Prostate gland (tissue), 2 donors: ENCODE measurements around the gene MYO18B. TPM values are rescaled to one million over a fixed set of nuclear protein-coding genes. Genes with fewer than 3 reads are reported as not detected.

Source experiments
- DNase-seq: peaks from one replicate; pipeline ENCODE4 v3.0.0-alpha.2; 2019; ENCODE audit warnings: low spot score
- H3K27ac ChIP-seq, 2 donors: fragments of 200-600 bp; sonication (generic); 2 replicates each; pipeline ENCODE4 v1.5.1; 2017 to 2019
- H3K27me3 ChIP-seq: fragments of 200-600 bp; sonication (generic); replicated peaks from 2 replicates; pipeline ENCODE4 v1.5.1; 2019; ENCODE audit not compliant: insufficient read depth
- H3K36me3 ChIP-seq, 2 donors: fragments of 200-600 bp; sonication (generic); 1 replicate in 1 of 2; 2 replicates in 1 of 2; pipeline versions ENCODE4 v1.5.1 to v1.8.1; 2017 to 2019
- H3K4me1 ChIP-seq: fragments of 200-600 bp; sonication (generic); replicated peaks from 2 replicates; pipeline ENCODE4 v1.5.1; 2019
- H3K4me3 ChIP-seq, 2 donors: fragments of 200-600 bp; sonication (generic); 2 replicates each; pipeline ENCODE4 v1.5.1; 2017 to 2019
- H3K9me3 ChIP-seq: fragments of 200-600 bp; sonication (generic); 2 replicates; pipeline ENCODE4 v1.5.1; 2017
- POLR2A ChIP-seq: fragments of 450-650 bp; IDR thresholded peaks from one replicate; pipeline ENCODE4 v1.6.1; 2016; ENCODE audit warnings: antibody characterized with exemption, mild to moderate bottlenecking
- POLR2AphosphoS5 ChIP-seq: sonication (generic); formaldehyde crosslinking; IDR thresholded peaks from one replicate; pipeline ENCODE4 v1.6.1; 2017; ENCODE audit warnings: antibody characterized with exemption
- WGBS: methylation state at CpG from one replicate; pipeline ENCODE4 v1.1.5; 2018; 5-methylcytosine and 5-hydroxymethylcytosine counted together
- intact Hi-C: fragments of 100-400 bp; cut with DNase I; formaldehyde crosslinking; loops from one replicate; pipeline ENCODE4 v1.14.2; 2022
- total RNA-seq, 2 donors: library from RNA; depleted of rRNA; stranded (reverse); fragments of >200 nt; gene quantifications; one replicate each; pipeline ENCODE4 v1.1.0, GENCODE V29; 2016
- TF ChIP-seq, protein P1 (sequence below), 4 experiments: fragments of 200-600 bp in 2 of 4; fragments of 450-650 bp in 2 of 4; sonication (generic) in 2 of 4; IDR thresholded peaks; 1 replicate in 3 of 4; 2 replicates in 1 of 4; pipeline ENCODE4 v1.5.1; 2016 to 2019; ENCODE audit warnings: antibody characterized with exemption in 4 of 4, mild to moderate bottlenecking in 2 of 4, moderate library complexity in 2 of 4

The MYO18B gene
- total RNA-seq, 2 donors from 2014 or later: 3.1 to 7.1 TPM

DNA sequence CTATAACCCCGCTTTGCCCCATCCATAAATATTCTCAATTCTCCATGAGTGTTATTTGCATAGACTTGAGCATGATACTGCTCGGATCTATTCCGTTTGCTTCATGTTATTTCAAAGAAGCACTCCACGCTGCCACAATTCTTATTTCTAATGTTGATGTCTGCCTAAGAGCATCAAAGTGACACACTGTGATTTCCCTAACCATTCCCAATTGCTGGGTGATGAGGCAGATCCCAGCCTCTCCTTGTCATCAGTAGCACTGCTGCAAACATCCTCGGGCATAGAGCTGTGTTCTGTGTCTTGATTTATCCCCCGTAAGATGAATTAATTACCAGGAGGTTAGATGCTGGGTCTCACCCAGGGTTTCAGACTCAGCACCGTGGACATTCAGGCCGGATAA, 249.0 kb downstream of the MYO18B start:
- 75% methylated on average over 8 of the region's 8 CpGs for WGBS
- Histone ChIP-seq H3K4me1 (no peaks in the 10 kb centered on the region), H3K36me3 (no peaks in the 10 kb centered on the region), H3K9me3 (no peaks in the 10 kb centered on the region), H3K27me3 (peaks cover 2% of the 10 kb centered on the region), H3K4me3 (no peak overlapping the region), H3K27ac (no peak overlapping the region)
- intact Hi-C loops: no loop called here
- no peak for TF ChIP-seq POLR2AphosphoS5
- no peak for TF ChIP-seq POLR2A
- TF ChIP-seq, protein P1, sequence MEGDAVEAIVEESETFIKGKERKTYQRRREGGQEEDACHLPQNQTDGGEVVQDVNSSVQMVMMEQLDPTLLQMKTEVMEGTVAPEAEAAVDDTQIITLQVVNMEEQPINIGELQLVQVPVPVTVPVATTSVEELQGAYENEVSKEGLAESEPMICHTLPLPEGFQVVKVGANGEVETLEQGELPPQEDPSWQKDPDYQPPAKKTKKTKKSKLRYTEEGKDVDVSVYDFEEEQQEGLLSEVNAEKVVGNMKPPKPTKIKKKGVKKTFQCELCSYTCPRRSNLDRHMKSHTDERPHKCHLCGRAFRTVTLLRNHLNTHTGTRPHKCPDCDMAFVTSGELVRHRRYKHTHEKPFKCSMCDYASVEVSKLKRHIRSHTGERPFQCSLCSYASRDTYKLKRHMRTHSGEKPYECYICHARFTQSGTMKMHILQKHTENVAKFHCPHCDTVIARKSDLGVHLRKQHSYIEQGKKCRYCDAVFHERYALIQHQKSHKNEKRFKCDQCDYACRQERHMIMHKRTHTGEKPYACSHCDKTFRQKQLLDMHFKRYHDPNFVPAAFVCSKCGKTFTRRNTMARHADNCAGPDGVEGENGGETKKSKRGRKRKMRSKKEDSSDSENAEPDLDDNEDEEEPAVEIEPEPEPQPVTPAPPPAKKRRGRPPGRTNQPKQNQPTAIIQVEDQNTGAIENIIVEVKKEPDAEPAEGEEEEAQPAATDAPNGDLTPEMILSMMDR (IDR thresholded peaks at IDR 0.05): no peak
- DNase-seq: no peak

DNA sequence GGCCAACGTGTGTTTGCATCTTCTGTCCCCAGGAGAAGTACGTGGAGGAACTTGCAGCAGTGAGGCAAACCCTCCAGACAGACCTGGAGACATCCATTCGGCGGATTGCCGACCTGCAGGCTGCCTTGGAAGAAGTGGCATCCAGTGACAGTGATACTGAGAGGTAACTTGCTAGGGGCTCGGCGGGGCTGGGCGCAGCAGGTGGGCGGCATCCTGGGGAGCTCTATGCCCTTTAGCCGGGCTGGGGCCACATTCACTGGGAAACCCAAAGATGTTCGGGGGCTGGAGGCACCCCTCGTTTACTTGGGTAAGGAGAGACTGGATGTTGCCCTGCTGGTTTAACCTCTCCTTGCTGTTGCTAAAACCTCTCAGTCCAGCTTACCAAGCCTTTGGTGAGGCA, 250.3 kb downstream of the MYO18B start:
- no peak for DNase-seq
- H3K27ac ChIP-seq: no peak overlapping the region
- WGBS: 93% methylated on average over 11 of the region's 12 CpGs
- H3K36me3 ChIP-seq: no peaks in the 10 kb centered on the region
- H3K27me3 ChIP-seq: peaks cover 2% of the 10 kb centered on the region
- H3K9me3 ChIP-seq: no peaks in the 10 kb centered on the region
- no peak for TF ChIP-seq POLR2AphosphoS5
- no peak for TF ChIP-seq POLR2A
- TF ChIP-seq, protein P1 (IDR thresholded peaks at IDR 0.05): no peak
- no peak overlapping the region for H3K4me3 ChIP-seq
- H3K4me1 ChIP-seq: no peaks in the 10 kb centered on the region
- intact Hi-C loops: no loop called here

DNA sequence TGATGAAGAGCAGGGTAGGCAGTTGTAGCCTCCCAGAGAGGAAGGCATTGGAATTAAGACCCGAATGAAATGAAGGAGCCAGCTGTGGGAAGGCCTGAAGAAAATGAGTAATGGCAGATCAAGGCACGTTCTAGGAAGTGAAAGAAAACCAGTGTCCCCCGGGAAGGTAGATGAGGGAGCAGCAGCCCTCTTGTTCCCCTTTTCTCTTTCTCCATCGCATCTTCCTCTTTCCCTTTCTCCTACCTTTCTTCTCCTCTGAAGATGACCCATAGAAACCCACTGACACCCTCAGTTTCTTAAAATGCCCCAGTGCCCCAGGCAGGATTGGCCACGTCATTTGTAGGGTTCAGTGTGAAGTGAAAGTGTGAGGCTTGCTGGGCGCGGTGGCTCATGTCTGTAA, 254.7 kb downstream of the MYO18B start:
- H3K4me1 ChIP-seq: no peaks in the 10 kb centered on the region
- TF ChIP-seq POLR2A (no peak), POLR2AphosphoS5 (no peak)
- TF ChIP-seq, protein P1 (IDR thresholded peaks at IDR 0.05): no peak
- intact Hi-C loops: no loop called here
- WGBS: 83% methylated on average over 7 of the region's 7 CpGs
- no peaks in the 10 kb centered on the region for H3K36me3 ChIP-seq
- H3K9me3 ChIP-seq: no peaks in the 10 kb centered on the region
- DNase-seq: no peak
- H3K27ac ChIP-seq: no peak overlapping the region
- peaks cover 2% of the 10 kb centered on the region for H3K27me3 ChIP-seq
- no peak overlapping the region for H3K4me3 ChIP-seq

DNA sequence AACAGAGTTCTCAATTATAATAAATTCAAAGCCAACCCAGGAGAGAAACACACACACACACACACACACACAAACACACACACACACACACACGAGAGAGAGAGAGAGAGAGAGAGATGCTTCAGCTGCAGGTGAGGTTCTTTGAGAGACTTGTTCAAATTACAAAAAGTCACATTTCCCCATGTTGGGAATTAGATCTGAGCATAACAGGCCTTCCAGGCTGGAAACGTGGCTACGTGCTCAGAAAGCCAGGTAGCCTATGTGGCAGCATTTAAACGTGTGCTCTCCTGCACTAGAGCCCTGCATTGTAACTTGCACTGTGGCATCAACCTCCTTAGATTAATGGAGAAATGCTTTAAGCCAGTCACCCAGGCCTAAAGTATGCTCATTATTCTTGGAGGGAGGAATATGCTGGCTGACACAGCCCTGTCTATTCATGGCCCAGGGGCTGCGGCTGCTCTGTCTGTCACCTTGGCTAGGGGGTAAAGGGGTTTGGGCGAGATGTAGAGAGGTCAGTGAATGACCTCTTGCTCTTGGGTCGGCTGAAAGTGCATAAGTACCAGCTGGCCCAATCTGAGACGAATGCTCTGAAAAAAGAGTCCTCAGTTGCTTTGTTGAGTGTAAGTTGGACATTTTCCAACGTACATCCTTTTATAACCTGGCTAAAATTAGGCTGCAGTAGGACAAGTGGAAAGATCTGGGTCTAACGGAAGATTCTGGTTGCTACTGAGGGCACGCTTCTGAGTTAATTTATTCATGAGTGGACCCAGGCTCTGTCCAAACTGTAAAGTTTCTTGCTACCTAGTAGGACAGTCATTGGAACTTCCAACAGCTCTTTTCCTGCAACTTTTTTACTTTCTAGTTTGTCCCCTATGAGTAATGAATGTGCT, 256.1 kb downstream of the MYO18B start:
- Histone ChIP-seq H3K27me3 (peaks cover 2% of the 10 kb centered on the region), H3K9me3 (no peaks in the 10 kb centered on the region), H3K4me3 (no peak overlapping the region), H3K27ac (no peak overlapping the region), H3K36me3 (no peaks in the 10 kb centered on the region), H3K4me1 (no peaks in the 10 kb centered on the region)
- 68% methylated on average over 11 of the region's 11 CpGs for WGBS
- intact Hi-C loops: no loop called here
- no peak for DNase-seq
- TF ChIP-seq POLR2AphosphoS5: no peak
- TF ChIP-seq, protein P1 (IDR thresholded peaks at IDR 0.05): no peak
- TF ChIP-seq POLR2A: no peak

DNA sequence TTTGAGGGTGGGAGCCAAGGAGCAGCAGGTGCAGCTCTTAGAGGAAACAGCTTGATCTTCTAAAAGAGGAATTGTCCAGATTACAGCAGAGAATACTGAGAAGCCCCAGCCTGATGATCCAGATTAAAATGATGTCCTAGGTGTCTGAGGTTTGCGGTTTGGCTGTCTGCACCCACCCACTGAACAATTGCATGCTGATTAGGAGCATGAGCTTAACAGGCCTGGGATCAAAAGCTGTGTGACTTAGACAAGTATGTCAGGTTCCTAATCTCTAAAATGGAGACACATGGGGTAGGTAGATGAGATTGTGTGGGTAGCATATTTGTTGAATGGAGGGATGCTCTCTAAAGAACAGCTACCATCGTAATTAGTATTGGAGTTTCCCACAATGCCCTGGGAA, 260.5 kb downstream of the MYO18B start:
- DNase-seq: no peak
- TF ChIP-seq POLR2AphosphoS5 (no peak), POLR2A (no peak)
- TF ChIP-seq, protein P1 (IDR thresholded peaks at IDR 0.05): no peak
- H3K4me1 ChIP-seq: no peaks in the 10 kb centered on the region
- H3K9me3 ChIP-seq: no peaks in the 10 kb centered on the region
- no peak overlapping the region for H3K4me3 ChIP-seq
- H3K27me3 ChIP-seq: peaks cover 2% of the 10 kb centered on the region
- H3K36me3 ChIP-seq: no peaks in the 10 kb centered on the region
- intact Hi-C loops: no loop called here
- H3K27ac ChIP-seq: no peak overlapping the region
- 58% methylated on average over 2 of the region's 2 CpGs for WGBS
